Measurements from ENCODE around the gene PKP4.
"Not testable (repeated sequence)": the region's sequence is repeated elsewhere in the genome, so short reads cannot be mapped to it uniquely, and the experiment has no call there.

GRCh38 chr2:158473300-158473699 lies 16.5 kb downstream of the PKP4 start:
- not testable (repeated sequence) for TF ChIP-seq POLR2AphosphoS5 (IDR thresholded peaks at IDR 0.05); EZH2 (IDR thresholded peaks at IDR 0.05; ENCODE audit: borderline replicate concordance, insufficient read depth, low read length, poor library complexity, severe bottlenecking); RAD21 (conservative IDR thresholded peaks at IDR 0.05); REST (IDR thresholded peaks at IDR 0.05; ENCODE audit: borderline replicate concordance); EP300 (conservative IDR thresholded peaks at IDR 0.05; ENCODE audit: poor library complexity, severe bottlenecking); TAF1 (IDR thresholded peaks at IDR 0.05; ENCODE audit: low read depth); SMC3 (conservative IDR thresholded peaks at IDR 0.05; ENCODE audit: poor library complexity); MXI1 (conservative IDR thresholded peaks at IDR 0.05; ENCODE audit: poor library complexity, severe bottlenecking)
- TF ChIP-seq, protein P1, sequence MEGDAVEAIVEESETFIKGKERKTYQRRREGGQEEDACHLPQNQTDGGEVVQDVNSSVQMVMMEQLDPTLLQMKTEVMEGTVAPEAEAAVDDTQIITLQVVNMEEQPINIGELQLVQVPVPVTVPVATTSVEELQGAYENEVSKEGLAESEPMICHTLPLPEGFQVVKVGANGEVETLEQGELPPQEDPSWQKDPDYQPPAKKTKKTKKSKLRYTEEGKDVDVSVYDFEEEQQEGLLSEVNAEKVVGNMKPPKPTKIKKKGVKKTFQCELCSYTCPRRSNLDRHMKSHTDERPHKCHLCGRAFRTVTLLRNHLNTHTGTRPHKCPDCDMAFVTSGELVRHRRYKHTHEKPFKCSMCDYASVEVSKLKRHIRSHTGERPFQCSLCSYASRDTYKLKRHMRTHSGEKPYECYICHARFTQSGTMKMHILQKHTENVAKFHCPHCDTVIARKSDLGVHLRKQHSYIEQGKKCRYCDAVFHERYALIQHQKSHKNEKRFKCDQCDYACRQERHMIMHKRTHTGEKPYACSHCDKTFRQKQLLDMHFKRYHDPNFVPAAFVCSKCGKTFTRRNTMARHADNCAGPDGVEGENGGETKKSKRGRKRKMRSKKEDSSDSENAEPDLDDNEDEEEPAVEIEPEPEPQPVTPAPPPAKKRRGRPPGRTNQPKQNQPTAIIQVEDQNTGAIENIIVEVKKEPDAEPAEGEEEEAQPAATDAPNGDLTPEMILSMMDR (IDR thresholded peaks at IDR 0.05; ENCODE audit: poor library complexity, severe bottlenecking), result not testable (repeated sequence)
